Measurements from ENCODE around the gene NKG7.

The NKG7 gene

DNA sequence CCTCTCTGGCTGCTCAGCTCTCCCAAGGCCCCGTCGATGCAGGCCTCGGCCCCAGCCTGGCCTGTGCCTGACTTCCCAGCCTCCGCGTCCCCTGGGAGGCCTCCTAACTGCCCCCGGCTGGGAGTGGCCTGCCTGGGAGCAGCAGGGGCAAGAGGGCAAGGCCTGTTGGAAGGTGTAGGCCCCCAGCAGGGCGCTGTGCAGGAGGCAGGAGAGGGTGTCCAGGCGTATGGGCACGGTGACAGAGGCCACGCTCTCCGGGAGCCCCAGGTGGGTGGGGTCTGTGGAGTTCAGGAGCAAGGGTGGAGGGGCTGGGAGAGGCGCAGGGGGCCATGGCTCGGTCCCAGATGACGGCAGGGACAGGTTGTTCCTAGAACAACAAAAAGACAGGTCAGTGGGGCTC lies 16.7 kb upstream of the NKG7 start:
- H2AFZ ChIP-seq (ENCODE audit: low read length, unreplicated experiment): no peak overlapping the region
- H3K27me3 ChIP-seq (ENCODE audit: insufficient read depth, low read length): no peaks in the 10 kb centered on the region
- H3K27ac ChIP-seq (ENCODE audit: low read depth, low read length): no peak overlapping the region
- no peaks in the 10 kb centered on the region for H3K79me2 ChIP-seq (ENCODE audit: control insufficient read depth, insufficient read depth, low read length, unreplicated experiment)
- no peaks in the 10 kb centered on the region for H3K36me3 ChIP-seq (ENCODE audit: insufficient read depth, low read length)
- no peaks in the 10 kb centered on the region for H3K4me1 ChIP-seq (ENCODE audit: control insufficient read depth, insufficient read depth, low read length, unreplicated experiment)
- no peak overlapping the region for H3K4me3 ChIP-seq (ENCODE audit: low read depth, low read length)

GRCh38 chr19:51387924-51388389 lies 15.5 kb upstream of the NKG7 start, which contains the start of gene LIM2:
TSS of gene LIM2 (minus strand) at chr19:51387974. CDS start at chr19:51387443, 531 bp downstream.
- H3K79me2 ChIP-seq (ENCODE audit: control insufficient read depth, insufficient read depth, low read length, unreplicated experiment): no peaks in the 10 kb centered on the region
- no peaks in the 10 kb centered on the region for H3K36me3 ChIP-seq (ENCODE audit: insufficient read depth, low read length)
- no peak within 1 kb of the TSS for H3K4me3 ChIP-seq (ENCODE audit: low read depth, low read length)
- H2AFZ ChIP-seq (ENCODE audit: low read length, unreplicated experiment): no peak within 1 kb of the TSS
- no peak within 1 kb of the TSS for H3K27ac ChIP-seq (ENCODE audit: low read depth, low read length)
- H3K4me1 ChIP-seq (ENCODE audit: control insufficient read depth, insufficient read depth, low read length, unreplicated experiment): no peaks in the 10 kb centered on the region
- no peaks in the 10 kb centered on the region for H3K27me3 ChIP-seq (ENCODE audit: insufficient read depth, low read length)

- Histone ChIP-seq H3K4me1 (ENCODE audit: control insufficient read depth, insufficient read depth, low read length, unreplicated experiment) (no peaks in the 10 kb centered on the region), H3K27ac (ENCODE audit: low read depth, low read length) (no peak overlapping the region), H3K79me2 (ENCODE audit: control insufficient read depth, insufficient read depth, low read length, unreplicated experiment) (no peaks in the 10 kb centered on the region), H3K27me3 (ENCODE audit: insufficient read depth, low read length) (no peaks in the 10 kb centered on the region), H3K36me3 (ENCODE audit: insufficient read depth, low read length) (no peaks in the 10 kb centered on the region), H2AFZ (ENCODE audit: low read length, unreplicated experiment) (no peak overlapping the region), H3K4me3 (ENCODE audit: low read depth, low read length) (no peak overlapping the region)
Observed at GRCh38 chr19:51386882-51387520, 14.5 kb upstream of the NKG7 start.

GRCh38 chr19:51382004-51382403 lies 9.6 kb upstream of the NKG7 start:
- H3K4me3 ChIP-seq (ENCODE audit: low read depth, low read length): no peak overlapping the region
- H3K79me2 ChIP-seq (ENCODE audit: control insufficient read depth, insufficient read depth, low read length, unreplicated experiment): no peaks in the 10 kb centered on the region
- no peak overlapping the region for H2AFZ ChIP-seq (ENCODE audit: low read length, unreplicated experiment)
- H3K27ac ChIP-seq (ENCODE audit: low read depth, low read length): no peak overlapping the region
- no peaks in the 10 kb centered on the region for H3K36me3 ChIP-seq (ENCODE audit: insufficient read depth, low read length)
- no peaks in the 10 kb centered on the region for H3K4me1 ChIP-seq (ENCODE audit: control insufficient read depth, insufficient read depth, low read length, unreplicated experiment)
- no peaks in the 10 kb centered on the region for H3K27me3 ChIP-seq (ENCODE audit: insufficient read depth, low read length)

DNA sequence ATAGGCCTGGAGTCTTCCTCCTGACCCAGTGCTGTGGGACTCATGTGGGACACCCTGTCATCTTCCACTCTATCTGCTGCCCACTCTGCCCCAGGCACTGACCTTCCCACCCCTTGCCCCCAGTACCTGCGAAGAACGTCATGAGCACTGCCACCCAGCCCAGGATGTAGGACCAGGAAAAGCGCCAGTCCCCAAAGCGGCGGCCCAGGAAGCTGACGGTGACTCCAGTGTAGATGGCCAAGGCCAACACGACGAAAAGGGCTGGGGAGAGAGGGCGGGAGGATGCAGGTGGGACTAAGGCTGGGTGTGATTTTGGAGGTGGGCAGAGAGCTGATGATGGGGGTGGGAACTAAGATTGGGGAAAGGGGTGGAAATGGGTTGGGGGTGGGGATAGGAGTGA lies 7.9 kb upstream of the NKG7 start:
- Histone ChIP-seq H3K27ac (ENCODE audit: low read depth, low read length) (no peak overlapping the region), H3K4me3 (ENCODE audit: low read depth, low read length) (no peak overlapping the region), H2AFZ (ENCODE audit: low read length, unreplicated experiment) (no peak overlapping the region), H3K79me2 (ENCODE audit: control insufficient read depth, insufficient read depth, low read length, unreplicated experiment) (no peaks in the 10 kb centered on the region), H3K36me3 (ENCODE audit: insufficient read depth, low read length) (no peaks in the 10 kb centered on the region), H3K4me1 (ENCODE audit: control insufficient read depth, insufficient read depth, low read length, unreplicated experiment) (no peaks in the 10 kb centered on the region), H3K27me3 (ENCODE audit: insufficient read depth, low read length) (no peaks in the 10 kb centered on the region)

GRCh38 chr19:51377422-51377821 lies 5.0 kb upstream of the NKG7 start:
- H3K79me2 ChIP-seq (ENCODE audit: control insufficient read depth, insufficient read depth, low read length, unreplicated experiment): no peaks in the 10 kb centered on the region
- H3K4me1 ChIP-seq (ENCODE audit: control insufficient read depth, insufficient read depth, low read length, unreplicated experiment): no peaks in the 10 kb centered on the region
- H3K27ac ChIP-seq (ENCODE audit: low read depth, low read length): no peak overlapping the region
- no peak overlapping the region for H3K4me3 ChIP-seq (ENCODE audit: low read depth, low read length)
- H2AFZ ChIP-seq (ENCODE audit: low read length, unreplicated experiment): no peak overlapping the region
- H3K27me3 ChIP-seq (ENCODE audit: insufficient read depth, low read length): no peaks in the 10 kb centered on the region
- no peaks in the 10 kb centered on the region for H3K36me3 ChIP-seq (ENCODE audit: insufficient read depth, low read length)

DNA sequence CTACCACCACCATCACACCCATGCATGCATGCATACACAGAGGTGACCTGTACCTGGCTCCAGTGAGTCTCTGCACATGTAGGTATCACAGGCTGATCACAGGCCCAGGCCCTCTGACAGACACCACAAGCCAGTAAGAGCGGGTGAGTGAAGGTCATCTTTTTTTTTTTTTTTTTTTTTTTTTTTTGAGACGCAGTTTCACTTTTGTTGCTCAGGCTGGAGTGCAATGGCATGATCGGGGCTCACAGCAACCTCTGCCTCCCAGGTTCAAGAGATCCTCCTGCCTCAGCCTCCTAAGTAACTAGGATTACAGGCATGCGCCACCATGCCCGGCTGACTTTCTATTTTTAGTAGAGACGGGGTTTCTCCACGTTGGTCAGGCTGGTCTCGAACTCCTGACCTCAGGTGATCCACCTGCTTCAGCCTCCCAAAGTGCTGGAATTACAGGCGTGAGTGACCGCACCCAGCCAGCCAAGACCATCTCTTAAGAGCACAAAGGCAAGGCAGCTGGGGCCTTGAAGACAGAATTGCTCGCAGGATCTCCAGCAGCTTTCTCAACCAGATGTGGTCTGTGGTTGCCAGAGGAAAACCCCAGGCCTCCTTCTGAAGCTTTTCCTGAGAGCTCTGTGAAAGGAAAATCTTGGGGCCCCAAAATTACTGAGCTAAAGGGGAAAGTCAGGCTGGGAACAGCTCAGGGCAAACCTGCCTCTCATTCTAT lies 3.2 kb upstream of the NKG7 start:
- Histone ChIP-seq H3K27ac (ENCODE audit: low read depth, low read length) (no peak overlapping the region), H2AFZ (ENCODE audit: low read length, unreplicated experiment) (no peak overlapping the region), H3K36me3 (ENCODE audit: insufficient read depth, low read length) (no peaks in the 10 kb centered on the region), H3K27me3 (ENCODE audit: insufficient read depth, low read length) (no peaks in the 10 kb centered on the region), H3K79me2 (ENCODE audit: control insufficient read depth, insufficient read depth, low read length, unreplicated experiment) (no peaks in the 10 kb centered on the region), H3K4me3 (ENCODE audit: low read depth, low read length) (no peak overlapping the region), H3K4me1 (ENCODE audit: control insufficient read depth, insufficient read depth, low read length, unreplicated experiment) (no peaks in the 10 kb centered on the region)

GRCh38 chr19:51372021-51372648 lies 319 bp downstream of the NKG7 start:
- no peak overlapping the region for H3K27ac ChIP-seq (ENCODE audit: low read depth, low read length)
- no peak overlapping the region for H2AFZ ChIP-seq (ENCODE audit: low read length, unreplicated experiment)
- H3K27me3 ChIP-seq (ENCODE audit: insufficient read depth, low read length): no peaks in the 10 kb centered on the region
- H3K36me3 ChIP-seq (ENCODE audit: insufficient read depth, low read length): no peaks in the 10 kb centered on the region
- no peaks in the 10 kb centered on the region for H3K4me1 ChIP-seq (ENCODE audit: control insufficient read depth, insufficient read depth, low read length, unreplicated experiment)
- no peak overlapping the region for H3K4me3 ChIP-seq (ENCODE audit: low read depth, low read length)
- no peaks in the 10 kb centered on the region for H3K79me2 ChIP-seq (ENCODE audit: control insufficient read depth, insufficient read depth, low read length, unreplicated experiment)

- H2AFZ ChIP-seq (ENCODE audit: low read length, unreplicated experiment): no peak overlapping the region
- H3K27ac ChIP-seq (ENCODE audit: low read depth, low read length): no peak overlapping the region
- no peaks in the 10 kb centered on the region for H3K36me3 ChIP-seq (ENCODE audit: insufficient read depth, low read length)
- no peaks in the 10 kb centered on the region for H3K27me3 ChIP-seq (ENCODE audit: insufficient read depth, low read length)
- no peaks in the 10 kb centered on the region for H3K79me2 ChIP-seq (ENCODE audit: control insufficient read depth, insufficient read depth, low read length, unreplicated experiment)
- H3K4me1 ChIP-seq (ENCODE audit: control insufficient read depth, insufficient read depth, low read length, unreplicated experiment): no peaks in the 10 kb centered on the region
- H3K4me3 ChIP-seq (ENCODE audit: low read depth, low read length): no peak overlapping the region
Observed at GRCh38 chr19:51371186-51371690, 1.2 kb downstream of the NKG7 start.

DNA sequence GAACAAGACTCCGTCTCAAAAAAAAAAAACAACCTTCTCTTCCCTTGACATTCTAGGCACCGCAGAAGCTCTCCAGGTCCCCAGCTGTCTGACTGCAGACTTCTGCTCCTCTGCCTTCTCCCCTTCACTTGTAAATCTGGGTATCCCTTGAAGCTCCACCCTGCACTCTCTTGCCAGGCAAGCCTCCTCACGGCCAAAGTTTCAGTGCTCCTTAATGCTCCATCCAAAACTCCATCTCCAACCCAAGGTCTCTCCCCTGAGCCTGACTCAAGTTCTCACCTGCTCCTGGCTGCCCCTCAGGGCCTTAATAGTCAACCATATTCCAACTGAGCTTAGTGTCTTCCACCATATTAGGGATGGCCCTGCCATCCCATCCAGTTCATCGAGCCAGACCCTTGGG lies 2.2 kb downstream of the NKG7 start:
- Histone ChIP-seq H3K4me1 (ENCODE audit: control insufficient read depth, insufficient read depth, low read length, unreplicated experiment) (peaks cover 1% of the 10 kb centered on the region), H3K79me2 (ENCODE audit: control insufficient read depth, insufficient read depth, low read length, unreplicated experiment) (peaks cover 7% of the 10 kb centered on the region), H3K4me3 (ENCODE audit: low read depth, low read length) (no peak overlapping the region), H2AFZ (ENCODE audit: low read length, unreplicated experiment) (no peak overlapping the region), H3K36me3 (ENCODE audit: insufficient read depth, low read length) (no peaks in the 10 kb centered on the region), H3K27ac (ENCODE audit: low read depth, low read length) (no peak overlapping the region), H3K27me3 (ENCODE audit: insufficient read depth, low read length) (no peaks in the 10 kb centered on the region)
